ENCODE data around the gene CLK2. TPM values are rescaled to one million over a fixed set of nuclear protein-coding genes. Genes with fewer than 3 reads are reported as not detected.

The CLK2 gene
- total and polyA plus RNA-seq, 9 of the 15 experiments (the other 6 are each of a cell fraction or from before 2014, with no cell fraction given): 13.5 to 81.4 (median 39.6) TPM

GRCh38 chr1:155255243-155256007, 17.9 kb downstream of the CLK2 start, which contains the start of gene ENTREP3 (continued):
- TF ChIP-seq VEZF1 (CRISPR knock-in tag; IDR thresholded peaks at IDR 0.05) (peak; percentile 99), CREB3L1 (IDR thresholded peaks at IDR 0.05; ENCODE audit: borderline replicate concordance, low read depth) (peak; percentile 61; the same call in 1 of the 2 replicates), HINFP (tag; conservative IDR thresholded peaks at IDR 0.05; ENCODE audit: low read depth) (no peak), FOXJ3 (CRISPR knock-in tag; IDR thresholded peaks at IDR 0.05) (no peak), GABPB2 (CRISPR knock-in tag; conservative IDR thresholded peaks at IDR 0.05) (no peak), NFE2L1 (tag; IDR thresholded peaks at IDR 0.05; ENCODE audit: borderline replicate concordance, low read depth) (no peak), LARP7 (IDR thresholded peaks at IDR 0.05) (no peak), ELK1 (CRISPR knock-in tag; IDR thresholded peaks at IDR 0.05) (no peak), PKNOX1 (IDR thresholded peaks at IDR 0.05) (no peak), ZNF644 (tag; IDR thresholded peaks at IDR 0.05; ENCODE audit: low read depth) (no peak), ZNF224 (CRISPR knock-in tag; IDR thresholded peaks at IDR 0.05) (no peak), SRSF7 (optimal IDR thresholded peaks at IDR 0.05; ENCODE audit: low read depth, low read length) (no peak), SUPT5H (IDR thresholded peaks at IDR 0.05) (peak; percentile 49; the same call in 1 of the 2 replicates), SLC30A9 (CRISPR knock-in tag; IDR thresholded peaks at IDR 0.05) (no peak), ERF (CRISPR knock-in tag; IDR thresholded peaks at IDR 0.05) (peak; percentile 72; the same call in 1 of the 2 replicates)
